Measurements from ENCODE around the gene ANXA5.

Gene ANXA5

DNA sequence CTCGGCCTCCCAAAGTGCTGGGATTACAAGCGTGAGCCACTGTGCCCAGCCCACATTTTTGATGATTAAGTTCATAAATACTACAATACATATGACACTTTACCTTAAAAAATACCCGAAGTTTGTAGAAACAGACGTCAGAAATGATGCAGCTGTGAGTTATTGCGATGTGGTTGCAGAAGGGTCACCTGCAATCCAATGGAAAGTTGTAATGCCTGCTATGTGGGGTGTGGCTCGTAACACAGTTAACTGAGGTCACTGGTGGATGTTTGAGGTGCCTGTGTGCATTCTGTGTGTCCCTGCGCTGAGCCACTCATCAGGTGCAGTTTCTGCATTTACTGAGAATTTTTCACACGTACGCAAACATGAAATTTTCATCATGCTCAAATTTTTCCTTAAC, 64.1 kb downstream of the ANXA5 start:
- no peak for DNase-seq
